Inferior parietal cortex (tissue), 1 donor: Measurements from ENCODE around the gene GDI1.

Experiments
- DNase-seq: peaks from one replicate; pipeline ENCODE4 v3.0.0-alpha.2; 2016; ENCODE audit errors: extremely low spot score

Gene GDI1

DNA sequence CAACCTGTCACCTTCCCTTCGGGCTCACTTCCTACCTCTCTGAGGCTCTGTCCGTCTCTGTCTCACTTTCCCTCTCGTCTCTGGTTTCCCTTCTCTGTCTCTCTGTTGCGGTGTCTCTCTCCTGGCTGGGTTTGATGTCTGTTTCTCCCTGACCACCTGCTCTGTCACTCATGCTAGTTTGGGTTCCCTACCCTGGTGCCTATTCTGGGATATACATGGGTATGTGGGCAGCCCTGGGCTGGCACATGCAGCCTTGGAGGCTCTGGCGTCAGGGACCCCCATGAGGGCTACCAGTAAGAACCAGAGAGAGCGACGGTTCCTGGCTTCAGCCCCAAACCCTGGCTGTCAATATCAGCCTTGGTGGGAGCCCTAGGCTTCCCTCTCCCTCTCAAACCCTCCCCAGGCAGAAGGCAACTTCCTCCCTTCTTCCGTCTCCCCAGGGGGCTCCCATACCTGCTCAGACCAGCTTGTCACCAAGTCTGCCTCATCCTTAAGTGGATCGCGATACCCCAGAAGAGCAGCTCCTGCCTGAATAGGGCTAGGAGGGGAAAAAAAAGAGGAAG lies 28.2 kb upstream of the GDI1 start:
- no peak for DNase-seq

DNA sequence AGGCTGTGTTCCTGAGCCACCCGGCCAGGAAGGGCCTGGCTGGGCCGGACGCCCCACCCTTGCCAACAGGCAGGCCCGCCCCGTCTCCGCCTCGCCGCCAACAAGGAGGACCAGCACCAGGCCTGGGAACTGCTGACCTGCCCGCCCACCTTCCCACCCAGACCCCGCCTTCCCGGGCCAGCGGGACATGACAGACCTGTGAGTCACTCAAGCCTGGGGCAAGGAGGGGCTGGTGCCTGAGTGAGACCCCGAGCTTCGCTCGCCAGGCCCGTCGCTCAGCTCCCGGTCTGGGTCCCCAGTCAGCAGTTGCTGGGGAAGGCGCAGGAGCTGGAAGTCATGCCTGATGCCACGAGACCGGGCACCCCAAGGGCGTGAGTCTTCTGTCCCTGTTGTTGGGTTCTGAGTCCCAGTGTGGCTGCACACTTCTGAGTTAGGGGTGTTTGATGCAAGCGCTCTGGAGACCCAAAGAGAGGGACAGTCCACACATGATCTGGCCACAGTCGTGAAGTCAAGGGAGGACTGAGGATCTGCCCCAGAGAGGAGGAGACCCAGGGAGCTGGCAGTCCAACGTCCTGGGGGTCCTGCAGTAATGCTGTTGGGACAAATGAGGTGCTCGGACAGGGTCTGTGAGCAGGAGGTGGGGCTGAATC lies 27.6 kb upstream of the GDI1 start, which contains the start of gene DNASE1L1:
TSS of gene DNASE1L1 (minus strand) at position 33 of the 650 bp plus-strand sequence. CDS start 3,686 bp downstream, outside the sequence.
- no peak for DNase-seq

DNA sequence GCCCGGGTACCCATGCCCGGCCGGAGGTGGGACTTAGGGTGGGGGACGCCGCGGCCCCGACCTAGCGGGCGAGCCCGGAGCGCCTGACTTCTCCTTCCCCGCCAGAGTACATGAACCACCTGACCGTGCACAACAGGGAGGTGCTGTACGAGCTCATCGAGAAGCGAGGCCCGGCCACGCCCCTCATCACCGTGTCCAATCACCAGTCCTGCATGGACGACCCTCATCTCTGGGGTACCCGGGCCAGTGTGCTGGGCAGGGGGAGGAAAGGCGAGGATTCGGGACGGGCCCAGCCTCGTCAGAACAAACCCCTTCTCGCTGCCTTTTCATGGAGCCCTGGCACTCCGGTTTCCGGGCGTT lies 25.0 kb upstream of the GDI1 start:
- DNase-seq = no peak

DNA sequence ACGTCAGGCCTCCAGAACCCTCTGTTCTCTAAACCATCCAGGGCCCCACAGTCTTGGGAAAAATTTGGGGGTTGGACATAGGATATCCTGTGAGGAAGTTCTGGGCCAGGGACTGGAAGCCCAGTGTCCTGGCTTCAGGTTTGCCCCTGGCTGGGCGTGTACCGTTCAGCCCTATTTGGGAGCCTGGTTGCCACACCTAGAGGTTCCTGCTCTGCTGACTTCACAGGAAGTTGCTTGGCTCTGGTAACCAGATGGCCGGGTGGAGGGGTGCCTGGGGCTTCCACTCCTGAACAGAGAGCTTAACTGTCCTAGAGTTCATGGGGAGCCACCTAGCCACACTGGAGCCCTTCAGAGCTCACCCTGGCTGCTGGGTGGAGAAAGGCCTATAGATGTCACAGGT lies 24.5 kb upstream of the GDI1 start:
- DNase-seq = no peak

DNA sequence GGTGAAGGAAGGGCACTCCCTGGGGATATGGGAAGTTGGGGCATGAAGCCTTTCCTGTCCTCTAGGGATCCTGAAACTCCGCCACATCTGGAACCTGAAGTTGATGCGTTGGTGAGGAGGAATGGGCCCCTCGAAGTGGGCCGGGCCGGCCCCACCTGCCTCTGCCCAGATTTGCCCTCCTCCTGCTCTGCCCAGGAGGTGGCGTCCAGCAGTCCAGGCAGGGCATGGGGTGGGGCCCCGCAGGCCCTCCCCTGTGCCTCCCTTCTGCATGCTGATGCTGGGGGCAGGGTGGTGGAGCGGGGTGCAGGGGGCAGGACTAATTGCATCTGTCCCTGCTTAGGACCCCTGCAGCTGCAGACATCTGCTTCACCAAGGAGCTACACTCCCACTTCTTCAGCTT lies 23.8 kb upstream of the GDI1 start:
- no peak for DNase-seq

DNA sequence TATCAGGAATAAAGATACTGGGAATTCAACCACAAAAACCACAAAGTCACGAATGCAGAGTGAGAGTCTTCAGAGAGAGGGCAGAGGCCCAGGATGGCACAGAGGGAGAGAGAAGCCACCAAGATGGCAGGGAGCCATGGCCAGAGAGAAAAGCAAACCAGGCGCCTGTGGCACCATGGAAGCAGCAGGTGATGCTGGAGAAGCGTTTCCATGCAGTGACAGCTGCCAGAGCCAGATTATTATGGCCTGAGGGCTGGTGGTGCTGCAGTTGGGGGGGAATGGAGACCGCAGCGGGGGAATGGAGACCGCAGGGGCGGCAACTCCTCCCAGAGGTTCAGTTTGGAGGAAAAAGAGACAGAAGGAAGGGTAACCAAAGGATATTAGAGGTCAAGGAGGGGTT lies 19.8 kb upstream of the GDI1 start:
- no peak for DNase-seq

DNA sequence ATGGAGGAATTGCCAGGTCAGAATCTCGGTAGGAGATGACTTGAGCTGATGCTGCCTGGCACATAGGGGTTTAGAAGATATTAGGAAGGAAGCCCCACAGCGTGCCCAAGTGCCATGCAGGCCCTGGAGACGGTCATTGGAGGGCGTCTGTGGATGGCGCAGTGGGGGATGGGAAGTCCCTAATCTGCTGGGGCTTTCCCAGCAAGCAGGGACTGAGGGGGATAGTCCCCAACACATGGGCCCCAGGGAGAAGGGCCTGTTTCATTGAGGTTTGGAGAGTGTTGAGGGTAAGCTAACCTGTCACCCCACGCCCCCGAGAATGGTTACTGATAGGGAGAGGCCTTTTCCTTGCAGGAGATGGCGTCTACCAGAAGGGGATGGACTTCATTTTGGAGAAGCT lies 17.8 kb upstream of the GDI1 start:
- DNase-seq = no peak

DNA sequence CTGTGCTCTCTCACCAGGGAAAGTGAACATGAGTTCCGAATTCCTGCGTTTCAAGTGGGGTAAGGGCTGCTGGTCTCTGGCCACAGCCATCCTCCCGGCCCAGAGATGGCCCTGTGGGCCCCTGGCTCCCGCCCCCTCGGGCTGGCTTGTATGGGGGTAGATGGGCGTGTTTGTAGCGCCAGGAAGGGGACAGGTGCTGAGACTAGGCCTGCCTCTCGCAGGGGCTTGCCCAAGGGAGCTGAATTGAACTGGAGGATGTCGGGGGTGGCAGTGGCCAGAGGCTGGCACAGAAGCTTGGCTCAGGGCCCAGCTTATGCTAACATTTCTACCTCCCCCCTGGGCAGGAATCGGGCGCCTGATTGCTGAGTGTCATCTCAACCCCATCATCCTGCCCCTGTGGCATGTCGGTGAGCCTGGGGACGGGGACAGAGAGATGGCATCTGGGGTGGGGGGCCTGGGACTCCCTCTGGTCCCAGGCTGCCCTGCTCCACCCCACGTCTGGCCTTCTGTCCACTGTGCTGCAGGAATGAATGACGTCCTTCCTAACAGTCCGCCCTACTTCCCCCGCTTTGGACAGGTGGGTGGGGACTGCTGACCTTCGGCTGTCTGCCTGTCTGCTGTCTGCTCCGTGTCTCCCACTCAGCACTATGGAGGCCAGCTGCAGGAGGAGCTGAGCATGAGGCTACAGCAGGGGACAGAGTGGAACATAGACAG lies 17.1 kb upstream of the GDI1 start:
- DNase-seq = no peak

DNA sequence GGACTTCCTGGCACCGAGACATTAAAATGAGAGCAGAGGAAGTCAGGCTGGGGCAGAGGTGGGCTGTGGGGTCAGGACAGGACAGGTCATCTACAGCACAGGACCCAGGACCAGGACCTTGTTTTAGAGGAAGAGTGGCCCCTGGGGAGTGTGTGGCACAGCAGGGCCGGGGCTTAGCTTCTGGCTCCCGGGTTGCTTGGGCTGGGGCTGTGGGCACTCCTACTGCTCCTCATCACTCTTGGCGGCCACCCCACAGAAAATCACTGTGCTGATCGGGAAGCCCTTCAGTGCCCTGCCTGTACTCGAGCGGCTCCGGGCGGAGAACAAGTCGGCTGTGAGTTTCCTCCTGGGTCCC lies 16.6 kb upstream of the GDI1 start:
- DNase-seq = no peak

DNA sequence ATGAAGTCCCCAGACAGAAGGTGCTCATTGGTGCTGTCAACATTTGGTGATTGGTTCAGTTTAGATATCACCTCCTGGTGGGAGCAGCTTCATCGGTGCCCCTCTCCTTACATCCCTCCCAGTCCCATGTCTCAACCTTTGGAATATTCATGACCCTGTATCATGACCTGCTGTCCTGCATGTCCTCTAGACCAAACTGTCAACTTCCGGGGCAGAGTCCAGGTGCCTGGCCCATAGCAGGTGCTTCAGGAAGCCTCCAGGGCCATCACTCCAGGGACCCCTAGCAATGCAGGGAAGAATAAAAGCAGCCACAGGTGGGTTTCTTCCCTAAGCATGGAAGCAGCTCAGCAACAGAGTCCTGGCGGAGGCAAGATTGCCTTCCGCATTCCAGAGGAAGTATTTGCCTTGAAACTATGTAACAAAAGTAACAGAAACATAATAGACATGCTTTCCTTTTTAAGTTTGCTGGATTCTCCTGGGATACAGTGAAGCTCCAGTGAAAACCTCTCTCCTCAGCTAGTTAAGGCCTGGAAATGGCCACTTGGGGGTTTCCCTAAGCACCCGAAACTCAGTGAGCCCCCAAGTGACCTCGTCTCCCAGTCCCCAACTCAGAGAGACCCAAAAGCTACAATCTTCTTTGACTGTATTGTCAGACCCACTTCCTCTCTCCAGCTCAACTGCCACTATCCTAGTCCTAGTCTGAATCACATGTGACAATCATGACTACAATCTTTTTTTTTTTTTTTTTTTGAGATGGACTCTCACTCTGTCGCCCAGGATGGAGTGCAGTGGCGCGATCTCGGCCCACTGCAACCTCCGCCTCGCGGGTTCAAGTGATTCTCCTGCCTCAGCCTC lies 9.8 kb upstream of the GDI1 start:
- no peak for DNase-seq

DNA sequence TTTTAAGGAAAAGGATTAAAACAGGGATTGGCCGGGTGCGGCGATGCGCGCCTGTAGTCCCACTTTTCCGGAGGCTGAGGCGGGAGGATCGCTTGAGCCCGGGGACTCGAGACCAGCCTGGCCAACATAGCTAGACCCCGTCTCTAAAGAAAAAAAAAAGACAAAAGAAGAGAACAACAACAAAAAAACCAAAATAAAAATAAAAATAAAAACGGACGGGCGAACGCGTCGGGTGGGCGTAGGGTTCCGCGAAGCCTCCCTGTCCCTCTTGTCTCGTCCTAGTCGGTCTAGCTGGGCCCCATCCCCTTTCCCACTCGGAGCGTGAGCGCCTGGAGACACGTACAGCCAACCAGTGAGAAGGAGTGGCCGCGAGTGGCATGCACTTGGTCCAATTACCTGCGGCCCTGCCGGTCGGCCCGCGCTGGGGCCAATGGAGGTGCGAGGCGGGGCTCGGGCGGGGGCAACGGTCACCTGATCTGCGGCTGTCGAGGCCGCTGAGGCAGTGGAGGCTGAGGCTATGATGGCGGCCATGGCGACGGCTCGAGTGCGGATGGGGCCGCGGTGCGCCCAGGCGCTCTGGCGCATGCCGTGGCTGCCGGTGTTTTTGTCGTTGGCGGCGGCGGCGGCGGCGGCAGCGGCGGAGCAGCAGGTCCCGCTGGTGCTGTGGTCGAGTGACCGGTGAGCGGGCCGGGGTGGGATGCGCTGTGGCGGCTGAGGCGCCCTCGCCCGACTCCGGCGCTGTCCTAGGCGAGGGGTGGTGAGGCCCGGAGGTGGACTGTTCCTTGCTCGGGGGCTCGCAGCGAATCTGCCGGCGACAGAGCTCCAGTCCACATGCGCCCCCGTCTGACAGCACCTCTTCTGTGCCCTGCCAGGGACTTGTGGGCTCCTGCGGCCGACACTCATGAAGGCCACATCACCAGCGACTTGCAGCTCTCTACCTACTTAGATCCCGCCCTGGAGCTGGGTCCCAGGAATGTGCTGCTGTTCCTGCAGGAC lies 8.5 kb upstream of the GDI1 start, which contains the start of gene ATP6AP1:
TSS of gene ATP6AP1 (plus strand) at position 502 of the 996 bp plus-strand sequence. CDS start at position 518, 16 bp downstream.
- DNase-seq = peak; percentile 85

DNA sequence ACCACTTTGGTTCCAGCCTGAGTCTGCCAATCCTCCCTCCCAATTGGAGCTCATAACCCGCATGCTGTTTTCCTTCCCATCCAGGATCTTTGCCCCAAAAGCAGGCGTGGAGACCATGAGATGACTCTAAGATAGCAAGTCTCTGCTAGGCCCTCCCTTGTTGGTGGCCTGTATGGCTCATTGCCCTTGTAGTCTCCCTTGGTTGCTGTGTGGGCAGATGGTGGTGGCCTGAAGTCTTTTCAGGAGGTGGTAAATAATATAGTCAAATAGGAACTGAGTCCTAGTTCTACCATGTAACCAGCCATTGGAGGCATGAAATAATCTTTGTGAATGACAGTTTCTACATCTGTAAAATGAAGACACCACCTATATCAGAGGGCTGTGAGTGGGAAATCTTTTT lies 7.2 kb upstream of the GDI1 start:
- no peak for DNase-seq

DNA sequence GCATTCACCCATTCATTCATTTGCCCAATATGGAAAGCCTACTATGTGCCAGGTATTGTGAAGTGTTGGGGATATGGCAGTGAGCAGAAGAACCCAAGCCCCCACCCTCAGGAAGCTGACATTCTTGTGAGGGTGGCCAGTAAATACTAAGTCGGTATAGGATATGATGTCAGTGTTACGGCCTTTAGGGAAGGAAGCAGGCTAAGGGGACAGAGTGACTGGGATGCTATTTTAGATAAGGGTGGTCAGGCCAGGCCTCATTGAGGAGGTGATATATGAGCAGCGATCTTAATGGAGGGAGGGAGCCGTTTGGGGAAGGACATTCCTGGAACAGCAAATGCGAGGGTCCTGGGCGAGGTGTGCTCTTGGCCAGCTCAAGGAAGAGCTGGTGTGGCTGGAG lies 6.5 kb upstream of the GDI1 start:
- no peak for DNase-seq

DNA sequence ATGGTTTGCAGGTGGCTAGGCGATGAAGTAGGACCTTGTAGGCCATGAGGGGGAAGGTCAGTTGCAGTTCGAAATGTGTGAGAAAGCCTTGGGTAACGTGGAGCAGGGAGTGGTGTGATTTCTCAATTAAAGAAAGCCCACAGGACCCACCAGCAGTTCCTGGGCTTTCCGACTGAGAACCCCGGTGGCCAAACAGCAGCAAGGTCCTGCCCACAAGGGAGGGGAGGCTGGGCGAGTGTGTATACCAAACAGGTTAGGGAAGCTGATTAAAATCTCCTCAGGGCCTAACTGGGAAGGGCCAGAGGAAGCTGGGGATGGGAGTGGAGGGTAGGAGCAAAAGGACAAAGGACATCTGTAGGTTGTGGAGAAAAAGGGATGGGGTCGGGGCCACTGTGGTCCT lies 6.0 kb upstream of the GDI1 start:
- DNase-seq = no peak

DNA sequence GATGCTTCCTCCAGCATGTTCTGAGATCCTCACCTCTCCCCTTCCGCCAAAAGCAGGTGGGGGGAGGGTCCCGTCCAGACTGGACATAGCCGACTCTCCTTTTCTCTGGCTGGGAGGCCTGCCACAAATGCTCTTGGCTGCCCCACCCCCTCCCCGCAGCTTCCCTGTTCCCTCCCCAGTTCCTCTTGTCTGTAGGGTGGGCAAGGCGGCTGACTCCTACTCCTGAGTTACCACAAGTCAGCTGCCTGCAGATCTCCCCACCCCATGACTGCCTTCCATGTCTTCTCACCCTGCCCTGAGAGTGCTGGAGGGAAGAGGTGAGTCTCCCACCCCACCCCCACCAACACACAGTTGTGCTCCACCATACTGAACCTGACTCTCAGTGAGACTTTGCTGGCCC lies 5.6 kb upstream of the GDI1 start:
- DNase-seq = no peak

DNA sequence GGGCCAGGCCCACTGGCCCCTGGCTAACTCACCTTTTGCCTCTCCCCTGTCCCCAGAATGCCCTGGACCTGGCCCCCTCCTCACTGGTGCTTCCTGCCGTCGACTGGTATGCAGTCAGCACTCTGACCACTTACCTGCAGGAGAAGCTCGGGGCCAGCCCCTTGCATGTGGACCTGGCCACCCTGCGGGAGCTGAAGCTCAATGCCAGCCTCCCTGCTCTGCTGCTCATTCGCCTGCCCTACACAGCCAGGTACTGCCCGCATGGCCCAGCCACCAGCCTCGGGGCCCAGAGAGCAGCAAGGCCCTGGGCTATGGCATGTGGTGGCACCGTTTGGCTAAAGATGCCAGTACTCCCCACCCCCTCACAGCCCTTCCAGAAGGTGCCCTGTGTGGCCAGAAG lies 4.7 kb upstream of the GDI1 start:
- DNase-seq = no peak

DNA sequence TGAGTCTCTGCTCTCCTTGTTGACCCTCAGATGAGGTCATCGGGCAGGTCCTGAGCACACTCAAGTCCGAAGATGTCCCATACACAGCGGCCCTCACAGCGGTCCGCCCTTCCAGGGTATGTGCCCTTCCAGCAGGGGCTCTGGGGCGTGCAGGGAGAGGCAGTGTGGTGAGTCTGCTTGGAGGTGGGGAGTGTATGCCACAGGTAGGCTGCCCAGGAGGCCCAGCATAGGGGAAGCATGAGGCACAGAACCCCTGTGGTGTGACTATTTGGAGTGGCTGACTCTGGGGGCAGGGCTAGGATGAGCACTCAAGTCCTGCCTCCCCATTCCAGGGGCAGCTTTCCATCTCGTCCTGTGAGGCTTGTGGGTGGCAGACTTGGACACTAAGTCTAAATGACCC lies 3.3 kb upstream of the GDI1 start:
- DNase-seq = no peak

DNA sequence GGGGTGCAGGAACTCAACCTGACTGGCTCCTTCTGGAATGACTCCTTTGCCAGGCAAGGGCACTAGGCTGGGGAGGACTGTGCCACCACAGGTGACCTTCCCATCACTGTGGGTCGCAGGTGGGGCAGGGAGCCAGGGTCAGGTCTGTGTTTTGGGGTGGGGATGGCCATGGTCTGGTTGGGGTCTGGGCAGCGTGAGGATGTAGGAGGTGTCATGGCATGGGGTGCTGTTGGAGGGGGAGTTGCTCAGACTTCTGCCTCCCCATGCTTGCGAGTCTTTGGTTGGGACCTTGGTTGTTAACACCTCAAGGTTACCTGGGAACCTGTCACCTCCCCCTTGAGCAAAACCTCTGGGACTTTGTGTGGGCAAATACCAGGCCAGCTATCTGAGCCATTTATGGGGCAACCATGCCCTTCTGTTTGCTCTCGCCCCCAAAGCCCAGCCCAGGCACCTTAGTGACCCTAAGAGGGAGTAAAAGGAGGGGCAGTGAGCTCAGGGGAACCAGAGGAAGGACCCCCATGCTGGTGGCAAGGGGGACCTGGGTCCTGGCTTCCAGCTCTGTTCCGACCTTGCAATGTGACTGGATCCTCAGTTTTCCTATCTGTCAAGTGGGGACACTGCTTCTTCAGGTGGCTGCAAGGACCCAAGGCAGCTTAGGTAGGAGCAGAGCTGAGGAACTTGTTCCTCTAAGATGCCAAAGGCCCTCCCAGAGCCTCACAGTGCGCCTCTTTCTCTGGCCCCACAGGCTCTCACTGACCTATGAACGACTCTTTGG lies 2.4 kb upstream of the GDI1 start:
- no peak for DNase-seq

DNA sequence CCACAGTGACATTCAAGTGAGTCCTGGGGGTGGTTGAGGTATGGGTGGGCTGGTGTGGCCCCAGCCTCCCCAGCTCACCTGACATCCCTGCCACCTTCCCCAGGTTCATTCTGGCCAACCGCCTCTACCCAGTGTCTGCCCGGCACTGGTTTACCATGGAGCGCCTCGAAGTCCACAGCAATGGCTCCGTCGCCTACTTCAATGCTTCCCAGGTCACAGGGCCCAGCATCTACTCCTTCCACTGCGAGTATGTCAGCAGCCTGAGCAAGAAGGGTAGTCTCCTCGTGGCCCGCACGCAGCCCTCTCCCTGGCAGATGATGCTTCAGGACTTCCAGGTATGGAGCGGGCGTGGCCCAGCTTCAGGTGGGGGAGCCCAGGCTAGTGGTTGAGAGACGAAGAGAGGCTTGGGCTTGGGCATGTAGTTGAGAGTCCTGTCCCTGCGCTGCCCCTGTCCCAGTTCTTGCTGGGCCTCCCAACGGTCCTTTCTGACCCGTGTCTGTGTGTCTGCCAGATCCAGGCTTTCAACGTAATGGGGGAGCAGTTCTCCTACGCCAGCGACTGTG lies 1.7 kb upstream of the GDI1 start:
- no peak for DNase-seq

DNA sequence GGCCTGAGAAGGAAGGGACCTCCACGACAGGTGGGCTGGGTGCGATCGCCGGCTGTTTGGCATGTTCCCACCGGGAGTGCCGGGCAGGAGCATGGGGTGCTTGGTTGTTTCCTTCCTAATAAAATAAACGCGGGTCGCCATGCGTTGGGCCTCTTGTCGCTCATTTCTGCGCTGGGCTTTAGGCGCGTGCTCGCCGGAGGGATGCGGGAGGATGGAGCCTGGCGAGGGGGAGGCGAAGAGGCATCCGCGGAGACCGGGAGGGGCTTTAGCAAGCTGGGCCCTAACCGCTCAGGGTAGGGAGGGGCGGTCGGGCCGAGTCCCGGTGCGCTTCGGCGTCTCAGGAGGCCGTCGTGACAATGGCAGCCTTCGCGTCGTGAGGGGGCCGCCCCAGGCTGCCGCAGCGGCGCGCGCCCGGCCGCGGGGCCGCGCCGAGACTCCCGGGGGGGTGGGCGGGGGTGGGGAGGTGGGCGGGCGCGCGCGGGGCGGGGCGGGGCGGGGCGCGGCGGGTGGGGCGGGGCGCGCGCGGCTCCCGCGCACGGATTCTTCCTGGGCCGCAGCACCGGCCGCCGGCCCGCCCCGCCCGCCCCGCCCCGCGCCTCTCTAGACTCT lies 476 bp upstream of the GDI1 start:
- no peak for DNase-seq
